GM19035 (cell line): ENCODE measurements around the gene SIDT2.
"Not testable (repeated sequence)": the region's sequence is repeated elsewhere in the genome, so short reads cannot be mapped to it uniquely, and the experiment has no call there.

Source experiments
- ATAC-seq: cut with Tn5 transposase; IDR thresholded peaks from one replicate; pipeline ENCODE4 v1.9.1; 2021; ENCODE audit not compliant: unreplicated experiment

SIDT2 gene

GRCh38 chr11:117178210-117179034 lies at the start of gene SIDT2:
SIDT2 (plus strand) TSS chr11:117178743; CDS start chr11:117179264, 521 bp downstream.
- peak; percentile 93 for ATAC-seq

DNA sequence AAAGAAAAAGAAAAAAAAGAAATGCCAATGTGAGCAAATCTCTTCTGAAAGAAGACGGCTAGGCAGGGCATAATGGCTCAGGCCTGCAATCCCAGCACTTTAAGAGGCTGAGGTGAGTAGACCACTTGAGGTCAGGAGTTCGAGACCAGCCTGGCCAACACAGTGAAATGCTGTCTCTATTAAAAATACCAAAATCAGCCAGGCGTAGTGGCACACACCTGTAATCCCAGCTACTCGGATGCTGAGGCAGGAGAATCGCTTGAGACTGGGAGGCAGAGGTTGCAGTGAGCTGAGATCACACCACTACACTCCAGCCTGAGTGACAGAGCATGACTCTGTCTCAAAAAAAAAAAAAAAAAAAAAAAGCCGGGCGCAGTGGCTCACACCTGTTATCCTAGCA lies 48.1 kb upstream of the SIDT2 start:
- ATAC-seq, result not testable (repeated sequence)

GRCh38 chr11:117130879-117131278 lies 47.7 kb upstream of the SIDT2 start:
- no peak for ATAC-seq

GRCh38 chr11:117134431-117134830 lies 44.1 kb upstream of the SIDT2 start:
- no peak for ATAC-seq

- not testable (repeated sequence) for ATAC-seq
These were observed 43.6 kb upstream of the SIDT2 start for GRCh38 chr11:117134979-117135378.

DNA sequence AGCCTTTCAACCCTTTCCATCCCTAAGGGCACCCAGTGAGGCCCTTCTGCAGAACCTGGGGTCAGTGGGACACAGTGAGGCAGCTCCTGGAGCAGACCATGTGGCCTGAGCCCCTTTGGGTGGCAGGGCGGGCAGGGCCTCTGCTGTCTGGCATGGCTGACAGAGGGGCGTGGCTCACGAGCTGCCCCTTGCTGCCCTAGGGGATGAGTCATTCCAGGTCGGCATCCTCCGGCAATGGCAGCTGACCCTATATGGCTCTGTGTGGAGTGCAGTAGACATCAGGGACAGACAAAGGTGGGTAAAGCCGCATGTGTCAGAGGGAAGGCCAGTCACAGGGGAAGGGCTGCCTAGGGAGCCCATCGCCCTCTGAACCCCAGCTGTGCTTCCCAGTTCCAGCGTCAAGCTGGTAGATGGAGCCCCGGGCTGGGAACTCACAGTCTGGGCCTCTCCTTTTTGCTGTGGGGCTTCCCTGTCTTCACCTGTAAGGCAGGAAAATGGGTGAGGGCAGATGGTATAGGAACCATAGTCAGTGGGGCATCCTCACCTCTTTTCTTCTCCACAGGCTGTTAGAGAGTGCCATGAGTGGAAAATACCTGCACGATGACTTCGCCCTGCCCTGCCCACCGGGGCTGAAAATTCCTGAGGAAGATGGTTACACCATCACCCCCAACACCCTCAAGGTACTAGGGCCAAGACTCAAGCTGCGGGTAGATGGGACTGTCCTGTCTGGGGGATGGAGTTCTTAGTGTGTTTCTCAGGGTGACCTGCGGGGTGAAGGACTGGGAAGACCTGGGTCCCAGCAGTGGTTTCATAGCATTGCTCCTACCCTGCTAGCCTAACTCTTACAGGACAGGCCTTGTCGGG lies 41.1 kb upstream of the SIDT2 start:
- ATAC-seq, result not testable (repeated sequence)

DNA sequence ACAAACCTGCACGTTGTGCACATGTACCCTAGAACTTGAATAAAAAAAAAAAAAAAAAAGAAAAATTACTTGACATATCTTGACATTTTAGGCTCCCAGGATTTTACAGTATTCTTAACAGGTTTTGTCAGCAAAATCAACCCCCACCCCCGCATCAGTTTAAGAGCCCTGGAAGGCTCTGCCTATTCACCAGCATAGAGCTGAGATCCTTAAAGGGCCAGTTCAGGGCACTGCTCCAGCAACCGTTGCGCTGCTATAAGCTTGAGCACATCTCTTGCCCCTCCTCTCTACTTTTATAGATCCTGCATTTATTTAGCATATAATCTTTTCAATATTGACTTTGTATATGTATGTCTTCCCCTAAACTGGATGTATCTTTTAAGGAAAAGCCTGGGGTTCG lies 35.2 kb upstream of the SIDT2 start:
- ATAC-seq, result peak; percentile 22

DNA sequence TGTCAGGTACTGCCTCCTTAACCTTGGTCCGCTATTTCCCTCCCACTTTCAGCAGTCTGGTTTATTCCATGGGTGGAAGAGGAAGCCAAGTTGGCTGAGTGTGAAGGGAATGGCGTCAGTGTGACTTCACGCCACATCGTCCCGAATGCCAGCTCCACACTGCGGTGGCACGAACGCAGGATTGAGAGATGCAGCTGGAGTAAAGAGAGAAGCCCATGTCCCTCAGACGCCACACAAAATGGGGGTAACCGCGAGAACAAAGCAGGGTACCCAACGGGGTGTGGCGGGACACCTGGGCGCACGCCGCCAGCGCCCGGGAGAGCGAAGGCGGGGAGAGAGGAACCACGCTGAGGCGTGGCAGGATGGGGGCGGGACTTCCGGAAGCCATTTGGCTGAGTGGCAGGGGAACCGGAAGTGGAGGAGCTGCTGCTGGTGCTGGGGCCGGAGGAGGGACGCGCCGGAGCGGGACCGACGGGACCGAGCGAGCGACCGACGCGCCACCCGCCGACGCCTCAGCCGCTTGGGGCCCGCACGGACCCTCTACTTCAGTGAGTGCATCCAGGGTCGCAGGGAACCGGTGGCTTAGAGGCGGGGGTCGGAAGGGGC lies 34.6 kb upstream of the SIDT2 start, which contains the start of gene PAFAH1B2:
Gene PAFAH1B2, plus strand, starts transcription at position 417 of the 606 bp plus-strand sequence. CDS start 8,161 bp downstream, outside the sequence.
- ATAC-seq, result peak; percentile 98

GRCh38 chr11:117144477-117145392 lies 33.8 kb upstream of the SIDT2 start:
- peak; percentile 41 for ATAC-seq

DNA sequence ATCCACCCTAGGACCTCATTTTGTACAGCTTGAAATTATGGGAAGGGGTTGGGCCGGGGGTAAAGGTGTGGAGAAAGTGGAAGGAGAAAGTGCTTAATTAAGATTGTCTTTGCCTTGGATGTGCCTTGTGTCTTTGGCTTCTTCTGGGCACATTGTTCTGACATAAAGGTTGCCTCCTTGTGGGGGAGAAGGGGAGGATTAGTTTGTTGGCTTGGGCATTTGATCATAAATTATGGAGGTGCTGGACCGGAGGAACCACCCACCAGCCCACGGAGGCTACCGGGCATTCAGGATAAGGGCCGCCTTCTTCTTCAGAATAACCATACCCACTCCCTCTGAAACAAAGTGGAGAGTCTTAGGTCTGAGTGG lies 33.2 kb upstream of the SIDT2 start:
- ATAC-seq, result no peak

DNA sequence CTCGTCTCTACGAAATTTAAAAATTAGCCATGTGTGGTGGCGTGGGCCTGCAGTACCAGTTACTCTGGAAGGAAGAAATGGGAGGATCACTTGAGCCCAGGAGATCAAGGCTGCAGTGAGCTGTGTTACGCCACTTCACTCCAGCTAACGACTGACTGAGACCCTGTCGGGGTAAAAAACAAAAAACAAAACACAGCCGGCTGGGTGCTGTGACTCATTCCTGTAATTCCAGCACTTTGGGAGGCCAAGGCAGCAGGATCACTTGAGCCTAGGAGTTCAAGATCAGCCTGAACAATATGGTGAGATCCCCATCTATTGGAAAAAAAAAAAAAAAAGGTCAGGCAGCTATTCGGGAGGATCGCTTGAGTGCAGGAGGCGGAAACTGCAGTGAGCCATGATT lies 32.0 kb upstream of the SIDT2 start:
- ATAC-seq, result no peak

- ATAC-seq, result no peak
These were observed 26.5 kb upstream of the SIDT2 start for GRCh38 chr11:117152066-117152465.

DNA sequence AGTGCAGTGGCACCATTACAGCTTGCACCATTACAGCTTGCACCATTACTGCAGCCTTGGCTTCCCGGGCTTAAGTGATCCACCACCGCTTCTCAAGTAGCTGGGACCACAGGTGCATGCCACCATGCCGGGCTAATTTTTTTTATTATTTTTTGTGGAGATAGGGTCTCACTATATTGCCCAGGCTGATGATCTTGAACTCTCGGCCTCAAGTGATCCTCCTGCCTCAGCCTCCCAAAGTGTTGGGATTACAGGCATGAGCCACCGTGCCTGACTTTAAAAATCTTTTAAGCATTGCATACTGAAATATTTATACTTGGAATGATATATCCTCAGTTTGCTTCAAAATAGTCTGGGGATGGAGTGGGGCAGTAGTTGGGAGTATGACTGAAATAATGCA lies 24.1 kb upstream of the SIDT2 start:
- no peak for ATAC-seq

DNA sequence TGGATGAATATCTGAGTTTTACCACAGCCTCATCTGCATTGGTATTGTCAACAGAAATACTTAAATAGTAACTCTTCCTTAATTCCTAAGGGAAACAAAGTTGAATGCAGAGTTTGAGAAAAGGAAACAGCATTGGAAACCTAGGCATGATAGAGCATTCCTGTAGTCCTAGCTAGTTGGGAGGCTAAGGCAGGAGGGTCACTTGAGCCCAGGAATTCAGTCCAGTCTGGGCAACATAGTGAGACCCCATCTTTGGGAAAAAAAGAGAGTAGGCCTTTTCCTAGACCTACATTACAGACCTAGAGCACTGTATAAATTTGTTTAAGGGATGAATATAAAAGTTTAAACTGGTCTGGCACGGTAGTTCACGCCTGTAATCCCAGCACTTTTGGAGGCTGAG lies 21.0 kb upstream of the SIDT2 start:
- no peak for ATAC-seq

DNA sequence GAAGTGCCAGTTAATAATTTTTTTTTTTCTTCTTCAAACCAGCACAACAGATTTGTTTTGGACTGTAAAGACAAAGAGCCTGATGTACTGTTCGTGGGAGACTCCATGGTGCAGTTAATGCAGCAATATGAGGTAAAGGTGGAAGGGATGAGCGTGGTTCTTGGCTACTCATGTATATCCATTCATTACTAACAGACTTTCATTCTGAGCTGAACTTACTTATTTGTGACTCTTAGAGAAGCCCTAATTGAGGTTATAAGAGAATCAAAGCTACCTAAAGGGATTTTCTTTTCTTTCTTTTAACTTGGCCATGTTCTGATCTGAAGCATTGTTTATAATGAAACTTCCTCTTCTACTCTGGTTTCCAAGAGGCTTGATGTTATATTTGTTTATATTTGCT lies 18.7 kb upstream of the SIDT2 start:
- no peak for ATAC-seq

- no peak for ATAC-seq
These were observed 17.7 kb upstream of the SIDT2 start for GRCh38 chr11:117160826-117161225.

GRCh38 chr11:117166491-117166890 lies 12.1 kb upstream of the SIDT2 start:
- ATAC-seq, result no peak

GRCh38 chr11:117169736-117170135 lies 8.8 kb upstream of the SIDT2 start:
- ATAC-seq, result no peak

GRCh38 chr11:117170210-117170609 lies 8.3 kb upstream of the SIDT2 start:
- no peak for ATAC-seq

DNA sequence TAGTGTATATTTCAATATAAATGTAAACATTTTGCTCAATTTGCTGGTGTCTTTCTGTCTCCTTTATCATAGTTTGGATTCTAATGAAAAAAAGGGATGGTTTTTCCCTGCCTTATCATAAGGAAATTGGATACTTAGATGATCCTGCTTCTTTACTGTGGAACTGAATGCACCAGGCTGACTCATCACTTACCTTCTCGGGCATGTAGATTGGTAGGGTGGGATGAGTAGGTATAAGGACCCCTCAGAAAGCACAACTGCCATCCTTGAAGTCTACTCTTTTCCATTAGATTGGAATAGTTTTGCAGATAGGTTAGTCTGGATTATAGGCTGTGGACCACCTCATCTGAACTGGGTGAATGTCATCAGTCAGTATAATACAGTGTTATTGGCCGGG lies 7.5 kb upstream of the SIDT2 start:
- ATAC-seq, result no peak
